ENCODE results near the gene EIF5A2.
"Not testable (repeated sequence)": the region's sequence is repeated elsewhere in the genome, so short reads cannot be mapped to it uniquely, and the experiment has no call there.

EIF5A2 gene

GRCh38 chr3:170896333-170896732 lies 12.1 kb downstream of the EIF5A2 start:
- not testable (repeated sequence) for DNase-seq

- DNase-seq, result no peak
Observed at GRCh38 chr3:170893895-170894294, 14.5 kb downstream of the EIF5A2 start.

- no peak for DNase-seq
Observed at GRCh38 chr3:170889630-170890029, 18.8 kb downstream of the EIF5A2 start.

GRCh38 chr3:170889132-170889531 lies 19.3 kb downstream of the EIF5A2 start:
- no peak for DNase-seq

GRCh38 chr3:170884109-170884930 lies 24.1 kb downstream of the EIF5A2 start:
- DNase-seq, result not testable (repeated sequence)

- DNase-seq, result not testable (repeated sequence)
Observed at GRCh38 chr3:170878688-170879087, 29.7 kb downstream of the EIF5A2 start.

GRCh38 chr3:170877311-170877710 lies 31.1 kb downstream of the EIF5A2 start:
- DNase-seq, result not testable (repeated sequence)

GRCh38 chr3:170876537-170876936 lies 31.9 kb downstream of the EIF5A2 start:
- no peak for DNase-seq

- DNase-seq, result peak; percentile 95
Observed at GRCh38 chr3:170869645-170870593, 38.5 kb downstream of the EIF5A2 start, which contains the start of gene RPL22L1. Gene RPL22L1 (minus strand): TSS chr3:170870195. CDS start chr3:170870167, 28 bp downstream.

- DNase-seq, result no peak
Observed at GRCh38 chr3:170869239-170869590, 39.2 kb downstream of the EIF5A2 start.

- no peak for DNase-seq
Observed at GRCh38 chr3:170868577-170869238, 39.7 kb downstream of the EIF5A2 start.

GRCh38 chr3:170867143-170867937 lies 41.1 kb downstream of the EIF5A2 start:
- DNase-seq, result peak; percentile 22

- no peak for DNase-seq
Observed at GRCh38 chr3:170866499-170866898, 41.9 kb downstream of the EIF5A2 start.

GRCh38 chr3:170865209-170866094 lies 43.0 kb downstream of the EIF5A2 start:
- no peak for DNase-seq

GRCh38 chr3:170864525-170865208 lies 43.8 kb downstream of the EIF5A2 start:
- DNase-seq, result no peak

- no peak for DNase-seq
Observed at GRCh38 chr3:170863816-170864215, 44.6 kb downstream of the EIF5A2 start.

- DNase-seq, result no peak
Observed at GRCh38 chr3:170862618-170863374, 45.6 kb downstream of the EIF5A2 start.

GRCh38 chr3:170858599-170858998 lies 49.8 kb downstream of the EIF5A2 start:
- DNase-seq, result no peak

GRCh38 chr3:170852324-170852723 lies 56.1 kb downstream of the EIF5A2 start:
- no peak for DNase-seq

Data from CD4-positive, alpha-beta T cell treated with Interleukin-15 for 1 hour (primary cell).